Esophagus muscularis mucosa (tissue), 4 donors: ENCODE results near the gene SPDEF. TPM values are rescaled to one million over a fixed set of nuclear protein-coding genes. Genes with fewer than 3 reads are reported as not detected.

Source experiments
- DNase-seq: peaks from one replicate; pipeline ENCODE4 v3.0.0-alpha.2; 2017; ENCODE audit errors: extremely low spot score
- H3K27ac ChIP-seq, 4 donors: fragments of 200-600 bp; sonication (generic); replicated peaks in 1 of 4; 1 replicate in 3 of 4; 2 replicates in 1 of 4; pipeline ENCODE4 v1.5.1; 2016 to 2019; ENCODE audit warnings: mild to moderate bottlenecking in 1 of 4
- H3K27me3 ChIP-seq, 4 donors: fragments of 200-600 bp; sonication (generic); one replicate each; pipeline versions ENCODE4 v1.5.1 to v1.6.0; 2016 to 2019
- H3K36me3 ChIP-seq, 4 donors: fragments of 200-600 bp; sonication (generic); one replicate each; pipeline ENCODE4 v1.5.1; 2016 to 2019
- H3K4me1 ChIP-seq, 4 donors: fragments of 200-600 bp; sonication (generic); one replicate each; pipeline ENCODE4 v1.5.1; 2016 to 2019
- H3K4me3 ChIP-seq, 4 donors: fragments of 200-600 bp; sonication (generic); 1 replicate in 2 of 4; 2 replicates in 2 of 4; pipeline ENCODE4 v1.5.1; 2016 to 2019; ENCODE audit warnings: mild to moderate bottlenecking in 4 of 4, moderate library complexity in 1 of 4
- H3K9me3 ChIP-seq, 4 donors: fragments of 200-600 bp; sonication (generic); 1 replicate in 3 of 4; 2 replicates in 1 of 4; pipeline ENCODE4 v1.5.1; 2016 to 2019
- CTCF ChIP-seq, 3 experiments: fragments of 200-600 bp in 2 of 3; fragments of 450-650 bp in 1 of 3; sonication (generic) in 2 of 3; IDR thresholded peaks; one replicate each; pipeline ENCODE4 v1.5.1; 2017 to 2019; ENCODE audit warnings: antibody characterized with exemption in 3 of 3, mild to moderate bottlenecking in 2 of 3, moderate library complexity in 1 of 3
- EP300 ChIP-seq: sonication (generic); formaldehyde crosslinking; IDR thresholded peaks from one replicate; pipeline ENCODE4 v1.6.1; 2017; ENCODE audit warnings: antibody characterized with exemption
- POLR2A ChIP-seq: fragments of 450-650 bp; IDR thresholded peaks from one replicate; pipeline ENCODE4 v1.6.1; 2017; ENCODE audit warnings: antibody characterized with exemption, moderate library complexity, mild to moderate bottlenecking, low read depth
- POLR2AphosphoS5 ChIP-seq, 2 donors: sonication (generic); formaldehyde crosslinking; IDR thresholded peaks; one replicate each; pipeline ENCODE4 v1.6.1; 2017; ENCODE audit warnings: antibody characterized with exemption in 2 of 2
- WGBS: methylation state at CpG from one replicate; pipeline ENCODE4 v1.1.5; 2018; 5-methylcytosine and 5-hydroxymethylcytosine counted together
- intact Hi-C: fragments of 100-400 bp; cut with DNase I; formaldehyde crosslinking; loops from one replicate; pipeline ENCODE4 v1.15.1; 2023
- total RNA-seq, 4 donors: library from RNA; depleted of rRNA; stranded (reverse); fragments of >200 nt; gene quantifications; one replicate each; pipeline versions ENCODE4 v1.1.0 to v1.2.1, GENCODE V29; 2016

Gene SPDEF
- total RNA-seq, 4 donors from 2014 or later = not detected

- Histone ChIP-seq H3K27ac (no peak overlapping the region), H3K4me1 (no peaks in the 10 kb centered on the region), H3K27me3 (peaks cover 0 to 6% (median 0%) of the 10 kb centered on the region in 4 donors), H3K4me3 (no peak overlapping the region), H3K36me3 (no peaks in the 10 kb centered on the region), H3K9me3 (peaks cover 0 to 10% (median 8%) of the 10 kb centered on the region in 4 donors)
- no peak for DNase-seq
- 81% methylated on average over 9 of the region's 9 CpGs for WGBS
- intact Hi-C loops = no loop called here
- TF ChIP-seq POLR2A (no peak), EP300 (no peak), CTCF (IDR thresholded peaks at IDR 0.05) (no peak), POLR2AphosphoS5 (IDR thresholded peaks at IDR 0.05) (no peak)
Measured at GRCh38 chr6:34557228-34557627, 1.1 kb upstream of the SPDEF start.

- Histone ChIP-seq H3K9me3 (peaks cover 0 to 10% (median 8%) of the 10 kb centered on the region in 4 donors), H3K27me3 (no peaks in the 10 kb centered on the region), H3K4me1 (no peaks in the 10 kb centered on the region), H3K36me3 (no peaks in the 10 kb centered on the region), H3K27ac (no peak overlapping the region), H3K4me3 (no peak overlapping the region)
- TF ChIP-seq POLR2AphosphoS5 (IDR thresholded peaks at IDR 0.05) (no peak), CTCF (IDR thresholded peaks at IDR 0.05) (no peak), EP300 (no peak), POLR2A (no peak)
- intact Hi-C loops = no loop called here
- DNase-seq = no peak
- 89% methylated on average over 7 of the region's 9 CpGs for WGBS
Measured at GRCh38 chr6:34556493-34556892, 364 bp upstream of the SPDEF start.

GRCh38 chr6:34555328-34555727 is 801 bp downstream of the SPDEF start:
- Histone ChIP-seq H3K4me3 (no peak overlapping the region), H3K36me3 (no peaks in the 10 kb centered on the region), H3K27ac (no peak overlapping the region), H3K27me3 (no peaks in the 10 kb centered on the region), H3K4me1 (no peaks in the 10 kb centered on the region), H3K9me3 (peaks cover 0 to 10% (median 8%) of the 10 kb centered on the region in 4 donors)
- intact Hi-C loops = no loop called here
- no peak for DNase-seq
- TF ChIP-seq POLR2A = no peak
- no peak for TF ChIP-seq CTCF (IDR thresholded peaks at IDR 0.05)
- 95% methylated on average over 7 of the region's 8 CpGs for WGBS

- no peak overlapping the region for H3K4me3 ChIP-seq
- no peak for TF ChIP-seq EP300
- TF ChIP-seq POLR2AphosphoS5 (IDR thresholded peaks at IDR 0.05) = no peak
- TF ChIP-seq POLR2A = no peak
- no peak for TF ChIP-seq CTCF (IDR thresholded peaks at IDR 0.05)
- intact Hi-C loops = no loop called here
- DNase-seq = no peak
- no peaks in the 10 kb centered on the region for H3K27me3 ChIP-seq
- H3K9me3 ChIP-seq = peaks cover 0 to 10% (median 8%) of the 10 kb centered on the region in 4 donors
- H3K4me1 ChIP-seq = no peaks in the 10 kb centered on the region
- H3K27ac ChIP-seq = no peak overlapping the region
- H3K36me3 ChIP-seq = no peaks in the 10 kb centered on the region
- 76% methylated on average over 11 of the region's 11 CpGs for whole genome bisulfite sequencing
Measured at GRCh38 chr6:34555007-34555322, 1.2 kb downstream of the SPDEF start.

- no peak for DNase-seq
- no peaks in the 10 kb centered on the region for H3K27me3 ChIP-seq
- no peak for TF ChIP-seq CTCF (IDR thresholded peaks at IDR 0.05)
- TF ChIP-seq POLR2A = no peak
- no peak for TF ChIP-seq POLR2AphosphoS5 (IDR thresholded peaks at IDR 0.05)
- no peak for TF ChIP-seq EP300
- H3K27ac ChIP-seq = no peak overlapping the region
- no peaks in the 10 kb centered on the region for H3K36me3 ChIP-seq
- intact Hi-C loops = no loop called here
- no peak overlapping the region for H3K4me3 ChIP-seq
- no peaks in the 10 kb centered on the region for H3K4me1 ChIP-seq
- peaks cover 0 to 10% (median 8%) of the 10 kb centered on the region in 4 donors for H3K9me3 ChIP-seq
- 58% methylated on average over 13 of the region's 15 CpGs for WGBS
Measured at GRCh38 chr6:34554291-34555006, 1.7 kb downstream of the SPDEF start.
